Renal cortex interstitium (tissue), 11 donors: ENCODE data around the gene ATG9B. TPM values are rescaled to one million over a fixed set of nuclear protein-coding genes. Genes with fewer than 3 reads are reported as not detected.
"Not testable (repeated sequence)": the region's sequence is repeated elsewhere in the genome, so short reads cannot be mapped to it uniquely, and the experiment has no call there.

ENCODE experiments used
- DNase-seq, 11 donors: peaks; one replicate each; pipeline ENCODE4 v3.0.0-alpha.2; 2013; ENCODE audit warnings: low read depth in 9 of 11, low spot score in 4 of 11; ENCODE audit errors: extremely low read depth in 1 of 11
- polyA plus RNA-seq, 3 donors: library from polyadenylated mRNA; unstranded; fragments of 120-200 nt; gene quantifications; one replicate each; pipeline ENCODE4 v1.2.1, GENCODE V29; 2013; ENCODE audit not compliant: insufficient read length in 3 of 3

The ATG9B gene
- polyA plus RNA-seq, 3 donors = 2.3 to 4.6 (median 4.2) TPM

- no peak for DNase-seq
These were observed 16.5 kb upstream of the ATG9B start for GRCh38 chr7:151040616-151041375.

GRCh38 chr7:151039850-151040548 is 15.7 kb upstream of the ATG9B start:
- DNase-seq = no peak

DNA sequence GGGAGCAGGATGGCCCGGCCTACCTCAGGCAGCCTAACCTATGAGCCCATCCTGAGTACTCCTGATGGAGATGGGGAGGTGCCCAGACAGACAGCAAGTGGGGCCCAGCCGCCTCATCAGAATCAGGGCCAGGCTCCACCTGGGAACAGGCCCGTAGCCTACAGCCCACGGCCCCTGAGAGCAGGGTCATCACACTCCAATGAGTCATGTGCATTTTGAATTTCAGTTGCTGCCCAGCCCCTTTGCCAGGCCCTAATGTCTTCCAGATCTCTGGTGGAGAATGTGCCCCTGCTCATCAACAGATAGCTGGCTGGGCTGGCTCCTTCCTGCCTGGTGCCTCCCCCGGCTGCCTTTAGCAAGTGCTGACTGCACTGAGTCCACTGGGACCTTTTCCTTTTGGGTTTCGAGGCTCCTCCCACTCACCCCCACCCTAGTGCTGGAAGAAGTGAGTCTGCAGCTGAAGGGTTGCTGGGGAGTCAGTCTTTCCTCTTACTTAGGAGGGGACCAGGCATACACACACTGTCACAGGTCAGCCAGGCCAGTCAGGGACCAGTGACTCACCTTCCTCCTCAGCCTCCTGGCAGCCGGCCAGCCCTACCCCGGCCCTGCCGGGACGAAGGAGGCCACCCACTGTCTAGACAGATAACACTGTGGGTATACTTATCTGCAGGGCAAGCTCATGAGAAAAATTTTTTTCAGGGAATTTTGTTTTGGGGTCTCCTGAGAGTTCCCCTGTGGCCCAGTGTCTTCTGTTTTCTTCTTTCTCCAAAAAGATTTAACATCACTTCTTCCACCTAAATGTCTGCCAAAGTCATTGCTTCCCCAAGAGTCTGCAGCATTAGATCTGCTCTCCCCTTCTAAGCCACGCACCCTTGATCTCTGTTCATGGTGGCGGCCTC is 14.9 kb upstream of the ATG9B start:
- DNase-seq = no peak

DNA sequence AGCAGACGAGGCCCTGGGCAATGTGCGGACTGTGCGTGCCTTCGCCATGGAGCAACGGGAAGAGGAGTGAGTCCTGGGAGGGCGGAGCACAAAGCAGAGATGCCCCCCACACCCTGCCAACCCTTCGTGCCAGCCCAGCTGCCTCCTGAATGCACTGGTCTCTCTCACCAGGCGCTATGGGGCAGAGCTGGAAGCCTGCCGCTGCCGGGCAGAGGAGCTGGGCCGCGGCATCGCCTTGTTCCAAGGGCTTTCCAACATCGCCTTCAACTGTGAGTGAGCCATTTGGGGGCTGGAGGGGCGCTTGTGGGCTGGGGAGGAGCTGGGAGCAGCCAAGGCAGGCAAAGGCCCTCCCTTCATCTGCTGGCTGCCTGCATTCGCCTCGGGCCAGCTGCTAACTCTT is 11.6 kb upstream of the ATG9B start:
- DNase-seq = no peak

DNA sequence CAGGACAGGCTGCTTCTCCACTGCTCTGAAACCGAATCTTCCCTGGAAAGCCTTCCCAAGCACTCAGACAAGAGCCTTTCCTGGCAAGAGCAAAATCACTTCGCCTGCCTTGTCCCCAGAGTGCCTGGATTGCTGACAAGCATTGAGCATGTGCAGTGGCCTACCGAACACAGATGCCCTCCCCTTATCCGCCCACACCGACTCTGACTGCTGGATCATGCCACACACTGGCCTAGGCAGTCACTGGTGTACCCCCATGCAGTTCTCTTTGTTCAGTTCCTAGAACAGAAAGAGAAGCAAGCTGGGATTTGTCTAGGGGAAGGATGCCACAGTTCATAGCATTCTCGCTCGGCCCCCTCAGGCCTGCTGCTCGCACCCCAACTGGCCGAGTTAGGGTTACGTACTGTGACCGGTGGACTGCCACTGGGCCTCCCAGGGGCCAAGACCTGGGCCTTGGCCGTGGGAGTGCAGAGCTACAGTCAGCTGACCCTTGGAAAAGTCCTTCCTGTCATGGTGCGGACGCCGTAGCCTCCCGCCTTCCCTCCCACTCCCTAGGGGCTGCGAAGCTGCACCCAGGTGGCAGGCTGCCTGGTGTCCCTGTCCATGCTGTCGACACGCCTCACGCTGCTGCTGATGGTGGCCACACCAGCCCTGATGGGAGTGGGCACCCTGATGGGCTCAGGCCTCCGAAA is 10.9 kb upstream of the ATG9B start:
- DNase-seq = no peak

GRCh38 chr7:151034312-151035025 is 10.2 kb upstream of the ATG9B start:
- no peak for DNase-seq

- DNase-seq = no peak
These were observed 9.6 kb upstream of the ATG9B start for GRCh38 chr7:151033864-151034249.

DNA sequence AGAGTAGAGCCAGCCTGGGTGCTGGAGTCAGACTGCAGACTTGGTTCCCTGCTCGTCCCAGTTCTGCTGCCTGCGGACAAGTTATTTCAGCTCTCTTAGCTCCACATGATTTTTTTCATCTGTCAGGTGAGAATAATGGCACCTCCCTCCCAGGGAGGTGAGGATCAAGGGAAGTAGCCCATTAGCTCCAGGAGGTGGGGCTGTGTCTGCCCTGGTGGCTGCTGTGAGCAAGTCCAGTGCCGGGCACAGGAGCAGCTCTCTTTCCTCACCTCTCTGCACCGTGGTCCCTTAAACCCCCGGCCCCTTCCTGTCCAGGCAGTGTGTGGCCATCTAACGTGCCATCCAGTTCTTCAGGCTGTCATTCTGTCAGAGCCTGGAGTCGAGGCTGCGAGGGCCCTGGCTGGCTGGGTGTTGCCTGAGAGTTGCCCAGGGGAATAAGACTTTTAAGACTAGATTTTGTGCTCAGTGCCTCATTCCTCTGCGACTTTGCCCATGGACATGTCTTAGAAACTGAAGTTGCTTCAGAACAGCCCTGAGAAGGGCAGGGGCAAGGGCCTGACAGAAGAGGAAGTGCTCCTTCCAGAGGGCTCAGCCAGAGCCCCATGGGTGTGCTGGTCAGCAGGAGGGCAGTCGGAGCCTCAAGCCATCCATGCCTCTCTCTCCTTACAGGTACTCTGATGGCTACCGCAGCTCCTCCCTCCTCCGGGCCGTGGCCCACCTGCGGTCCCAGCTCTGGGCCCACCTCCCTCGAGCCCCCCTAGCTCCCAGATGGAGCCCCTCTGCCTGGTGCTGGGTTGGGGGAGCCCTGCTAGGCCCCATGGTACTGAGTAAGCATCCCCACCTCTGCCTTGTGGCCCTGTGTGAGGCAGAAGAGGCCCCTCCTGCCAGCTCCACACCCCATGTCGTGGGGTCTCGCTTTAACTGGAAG is 8.9 kb upstream of the ATG9B start:
- no peak for DNase-seq

GRCh38 chr7:151031011-151031410 is 6.7 kb upstream of the ATG9B start:
- no peak for DNase-seq

DNA sequence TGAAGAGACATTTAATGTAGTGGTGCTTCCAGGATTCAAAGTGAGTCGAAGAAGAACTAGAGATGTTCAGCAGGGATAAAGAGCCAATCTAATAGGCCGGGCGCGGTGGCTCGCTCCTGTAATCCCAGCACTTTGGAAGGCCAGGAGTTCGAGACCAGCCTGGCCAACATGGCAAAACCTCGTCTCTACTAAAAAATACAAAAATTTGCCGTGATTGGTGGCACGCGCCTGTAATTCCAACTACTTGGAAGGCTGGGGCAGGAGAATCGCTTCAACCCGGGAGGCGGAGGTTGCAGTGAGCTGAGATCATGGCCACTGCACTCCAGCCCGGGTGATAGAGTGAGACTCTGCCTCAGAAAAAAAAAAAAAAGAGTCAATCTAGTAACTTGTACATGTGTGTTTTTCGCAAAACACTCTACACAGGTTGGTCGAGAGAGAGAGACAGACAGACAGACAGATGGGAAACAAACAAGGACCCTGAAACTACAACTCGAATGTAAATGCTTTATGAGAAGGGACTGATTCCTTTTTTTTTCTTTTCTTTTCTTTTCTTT is 4.7 kb upstream of the ATG9B start:
- DNase-seq = no peak

- peak; percentile 98 to 100 (median 99) for DNase-seq
These were observed 4.0 kb upstream of the ATG9B start, which contains the start of gene ABCB8 for GRCh38 chr7:151028131-151028947. ABCB8 (plus strand) TSS chr7:151028450; CDS start chr7:151028516, 66 bp downstream.

DNA sequence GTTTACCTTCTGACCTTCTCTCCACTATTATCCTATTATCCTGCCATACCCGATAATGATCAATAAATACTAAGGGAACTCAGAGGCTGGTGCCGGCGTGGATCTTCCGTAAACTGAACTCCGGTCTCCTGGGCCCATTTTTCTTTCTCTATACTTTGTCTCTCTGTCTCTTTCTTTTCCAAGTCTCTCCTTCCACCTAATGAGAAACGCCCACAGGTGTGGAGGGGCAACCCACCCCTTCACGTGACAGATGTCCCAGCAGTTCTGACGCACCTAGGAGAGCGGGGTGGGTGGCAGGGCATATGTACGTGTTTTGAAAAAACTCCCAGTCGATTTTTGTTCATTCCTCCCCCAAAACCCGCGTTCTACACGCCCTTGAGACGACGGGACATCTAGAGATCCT is 3.4 kb upstream of the ATG9B start:
- not testable (repeated sequence) for DNase-seq

- not testable (repeated sequence) for DNase-seq
These were observed 2.8 kb upstream of the ATG9B start for GRCh38 chr7:151026771-151027727.

- no peak for DNase-seq
These were observed 1.8 kb upstream of the ATG9B start for GRCh38 chr7:151025924-151026671.
